ENCODE results near the gene MRPL53. TPM values are rescaled to one million over a fixed set of nuclear protein-coding genes. Genes with fewer than 3 reads are reported as not detected.

The MRPL53 gene
- total RNA-seq, 4 donors from 2014 or later = 26.5 to 48.7 (median 41.5) TPM

DNA sequence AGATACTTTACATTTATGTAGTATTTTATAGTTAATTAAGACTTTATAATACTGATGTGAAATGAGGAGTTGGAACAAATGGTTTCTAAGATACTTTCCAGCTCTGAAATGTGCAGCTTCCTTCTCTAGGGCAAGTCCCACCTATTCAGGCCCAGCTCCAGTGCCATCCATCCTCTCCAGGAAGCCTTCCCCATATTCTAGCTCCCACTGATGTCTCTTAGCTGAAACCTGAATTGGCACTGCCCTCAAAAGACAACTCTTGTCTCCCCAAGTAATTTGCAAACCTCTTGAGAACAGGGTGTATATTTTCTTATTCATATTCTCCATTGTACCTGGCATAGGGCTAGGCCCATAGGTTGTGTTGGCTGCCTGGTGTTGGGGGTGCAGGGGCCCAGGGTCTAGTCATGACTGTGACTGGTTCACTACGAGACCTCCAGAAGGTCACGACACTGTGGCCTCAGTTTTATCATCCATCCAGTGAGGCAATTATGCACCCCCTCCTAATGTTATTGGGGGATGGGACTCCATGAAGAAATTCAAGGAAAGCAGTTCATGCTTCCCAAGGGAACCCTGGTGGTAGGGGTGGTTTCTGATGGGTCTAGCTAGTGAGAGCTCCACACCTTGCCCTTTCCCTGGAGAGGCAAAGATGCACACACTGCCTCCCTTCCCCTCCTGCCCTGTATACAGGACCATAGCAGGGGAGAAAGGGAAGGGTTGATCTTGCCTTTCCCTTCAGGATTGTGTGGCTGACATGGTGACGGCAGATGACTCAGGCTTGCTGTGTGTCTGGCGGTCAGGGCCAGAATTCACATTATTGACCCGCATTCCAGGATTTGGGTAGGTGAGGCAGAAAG lies 48.1 kb downstream of the MRPL53 start:
- ATAC-seq = no peak

DNA sequence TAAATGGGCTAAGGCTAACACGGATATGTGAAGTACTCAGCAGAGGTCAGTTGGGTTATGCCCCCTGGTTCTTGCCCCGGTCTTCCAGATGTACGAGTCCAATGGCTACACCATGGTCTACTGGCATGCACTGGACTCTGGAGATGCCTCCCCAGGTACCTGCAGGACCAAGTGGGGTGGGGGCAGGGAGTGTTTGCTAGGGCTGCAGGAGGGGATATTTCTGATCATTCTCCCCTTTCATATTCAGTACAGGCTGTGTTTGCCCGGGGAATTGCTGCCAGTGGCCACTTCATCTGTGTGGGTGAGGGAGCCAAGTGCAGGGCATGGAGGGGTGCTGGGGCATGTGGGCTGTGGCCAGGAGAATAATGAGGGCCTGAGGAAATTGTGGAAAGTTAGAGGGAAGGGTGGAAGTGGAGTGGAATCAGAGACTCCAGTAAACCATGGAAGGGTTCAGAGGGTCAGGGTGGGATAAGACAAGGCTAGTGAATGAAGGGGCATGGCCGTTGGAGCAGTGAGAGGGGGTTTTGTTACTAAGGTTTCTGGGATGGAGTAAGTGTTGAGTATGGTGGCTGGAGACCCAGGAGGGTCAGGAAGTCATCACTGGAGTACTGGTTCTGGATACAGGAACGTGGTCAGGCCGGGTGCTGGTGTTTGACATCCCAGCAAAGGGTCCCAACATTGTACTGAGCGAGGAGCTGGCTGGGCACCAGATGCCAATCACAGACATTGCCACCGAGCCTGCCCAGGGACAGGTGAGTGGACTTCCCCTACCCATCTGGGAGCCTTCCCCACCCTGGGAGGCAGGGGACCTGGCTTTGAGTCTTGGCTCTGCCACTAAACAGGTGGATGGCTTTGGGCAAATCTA lies 49.0 kb downstream of the MRPL53 start:
- H3K4me1 ChIP-seq = peaks cover 5 to 9% of the 10 kb centered on the region in 2 donors
- no peak overlapping the region for H3K27ac ChIP-seq
- H3K36me3 ChIP-seq = peaks cover 0 to 2% of the 10 kb centered on the region in 2 donors
- no peak for DNase-seq
- no peak for ATAC-seq
- no peaks in the 10 kb centered on the region for H3K9me3 ChIP-seq
- H3K4me3 ChIP-seq = no peak overlapping the region
- intact Hi-C loops (cut with DNase I; ENCODE audit: low total_unique reads) = no loop called here
- TF ChIP-seq POLR2A (IDR thresholded peaks at IDR 0.05) = no peak
- TF ChIP-seq, protein P1, sequence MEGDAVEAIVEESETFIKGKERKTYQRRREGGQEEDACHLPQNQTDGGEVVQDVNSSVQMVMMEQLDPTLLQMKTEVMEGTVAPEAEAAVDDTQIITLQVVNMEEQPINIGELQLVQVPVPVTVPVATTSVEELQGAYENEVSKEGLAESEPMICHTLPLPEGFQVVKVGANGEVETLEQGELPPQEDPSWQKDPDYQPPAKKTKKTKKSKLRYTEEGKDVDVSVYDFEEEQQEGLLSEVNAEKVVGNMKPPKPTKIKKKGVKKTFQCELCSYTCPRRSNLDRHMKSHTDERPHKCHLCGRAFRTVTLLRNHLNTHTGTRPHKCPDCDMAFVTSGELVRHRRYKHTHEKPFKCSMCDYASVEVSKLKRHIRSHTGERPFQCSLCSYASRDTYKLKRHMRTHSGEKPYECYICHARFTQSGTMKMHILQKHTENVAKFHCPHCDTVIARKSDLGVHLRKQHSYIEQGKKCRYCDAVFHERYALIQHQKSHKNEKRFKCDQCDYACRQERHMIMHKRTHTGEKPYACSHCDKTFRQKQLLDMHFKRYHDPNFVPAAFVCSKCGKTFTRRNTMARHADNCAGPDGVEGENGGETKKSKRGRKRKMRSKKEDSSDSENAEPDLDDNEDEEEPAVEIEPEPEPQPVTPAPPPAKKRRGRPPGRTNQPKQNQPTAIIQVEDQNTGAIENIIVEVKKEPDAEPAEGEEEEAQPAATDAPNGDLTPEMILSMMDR (IDR thresholded peaks at IDR 0.05 in 4 of 5, conservative IDR thresholded peaks at IDR 0.05 in 1 of 5) = no peak
- H3K27me3 ChIP-seq = peaks cover 17 to 33% (median 24%) of the 10 kb centered on the region in 3 donors
- in situ Hi-C loops (cut with MboI; ENCODE audit: low sequenced_read_pairs in 4 of 4) = no loop called here

More for the DNA sequence above, 48.1 kb downstream of the MRPL53 start:
- no peaks in the 10 kb centered on the region for H3K9me3 ChIP-seq
- TF ChIP-seq, protein P1 (IDR thresholded peaks at IDR 0.05 in 4 of 5, conservative IDR thresholded peaks at IDR 0.05 in 1 of 5) = no peak
- TF ChIP-seq POLR2A (IDR thresholded peaks at IDR 0.05) = no peak
- H3K4me1 ChIP-seq = peaks cover 5 to 9% of the 10 kb centered on the region in 2 donors
- peaks cover 0 to 11% of the 10 kb centered on the region in 2 donors for H3K36me3 ChIP-seq
- no peak for DNase-seq
- H3K4me3 ChIP-seq = no peak overlapping the region
- intact Hi-C loops (cut with DNase I; ENCODE audit: low total_unique reads) = no loop called here
- H3K27ac ChIP-seq = no peak overlapping the region
- in situ Hi-C loops (cut with MboI; ENCODE audit: low sequenced_read_pairs in 4 of 4) = no loop called here
- peaks cover 17 to 33% (median 24%) of the 10 kb centered on the region in 3 donors for H3K27me3 ChIP-seq

Other genes with a start within 250 kb of the MRPL53 start
- gene SLC4A5, start 129.3 kb downstream of the MRPL53 start, total RNA-seq = 1 to 10 TPM in 1 of 4 donors, under 1 TPM in 3; 0.24 to 3.8 (median 0.59) TPM
- gene DCTN1, start 92.4 kb downstream of the MRPL53 start, total RNA-seq = 100 to 1,000 TPM in 2 of 4 donors, 10 to 100 TPM in 2; 89.8 to 127 (median 103) TPM
- gene C2orf81, start 51.1 kb downstream of the MRPL53 start, total RNA-seq = under 1 TPM in 1 of 4 donors, not detected in 3; 0.24 TPM
- 1 to 10 TPM in 2 of 4 donors, under 1 TPM in 2; 0.51 to 2.1 (median 1.4) TPM for gene WDR54, start 51.0 kb downstream of the MRPL53 start, total RNA-seq
- gene RTKN, start 30.7 kb downstream of the MRPL53 start, total RNA-seq = 10 to 100 TPM in 1 of 4 donors, 1 to 10 TPM in 3; 2.2 to 17.6 (median 5.9) TPM
- 10 to 100 TPM; 14.5 to 51.9 (median 41.1) TPM for gene INO80B, start 17.6 kb downstream of the MRPL53 start, total RNA-seq
- gene WBP1, start 14.2 kb downstream of the MRPL53 start, total RNA-seq = 10 to 100 TPM; 10.7 to 17.5 (median 16.5) TPM
- 10 to 100 TPM; 27.2 to 33.9 (median 31.7) TPM for gene MOGS, start 7.3 kb downstream of the MRPL53 start, total RNA-seq
- gene CCDC142, start 10.3 kb upstream of the MRPL53 start, total RNA-seq = 1 to 10 TPM; 5.5 to 7.3 (median 6.0) TPM
- gene TTC31, start 10.4 kb upstream of the MRPL53 start, total RNA-seq = 1 to 10 TPM; 6.1 to 9.6 (median 7.7) TPM
- under 1 TPM in 1 of 4 donors, not detected in 3; 0.59 TPM for gene LBX2, start 26.9 kb upstream of the MRPL53 start, total RNA-seq
- 10 to 100 TPM; 14.2 to 23.6 (median 20.0) TPM for gene PCGF1, start 35.0 kb upstream of the MRPL53 start, total RNA-seq
- not detected for gene TLX2, start 41.8 kb upstream of the MRPL53 start, total RNA-seq
- under 1 TPM in 1 of 4 donors, not detected in 3; 0.24 TPM for gene DQX1, start 53.6 kb upstream of the MRPL53 start, total RNA-seq
- 100 to 1,000 TPM; 112 to 148 (median 115) TPM for gene AUP1, start 57.0 kb upstream of the MRPL53 start, total RNA-seq
- 10 to 100 TPM; 24.2 to 38.5 (median 29.4) TPM for gene HTRA2, start 57.3 kb upstream of the MRPL53 start, total RNA-seq
- gene LOXL3, start 81.3 kb upstream of the MRPL53 start, total RNA-seq = 1 to 10 TPM in 1 of 4 donors, under 1 TPM in 3; 0.65 to 1.3 (median 0.95) TPM
- gene DOK1, start 82.0 kb upstream of the MRPL53 start, total RNA-seq = 1 to 10 TPM in 3 of 4 donors, under 1 TPM in 1; 0.51 to 4.1 (median 2.7) TPM
- under 1 TPM in 1 of 4 donors, not detected in 3; 0.20 TPM for gene M1AP, start 175.7 kb upstream of the MRPL53 start, total RNA-seq
- gene SEMA4F, start 181.6 kb upstream of the MRPL53 start, total RNA-seq = 1 to 10 TPM in 3 of 4 donors, under 1 TPM in 1; 0.97 to 1.6 (median 1.4) TPM

Measured in gastrocnemius medialis (tissue), 4 donors.